Anterior cingulate cortex (tissue), 58 donors: Measurements from ENCODE around the gene CHGA.

Experiments
- DNase-seq, 58 donors: peaks; one replicate each; lab custom pipeline; 2025; lab: John Stamatoyannopoulos, UW

CHGA gene

DNA sequence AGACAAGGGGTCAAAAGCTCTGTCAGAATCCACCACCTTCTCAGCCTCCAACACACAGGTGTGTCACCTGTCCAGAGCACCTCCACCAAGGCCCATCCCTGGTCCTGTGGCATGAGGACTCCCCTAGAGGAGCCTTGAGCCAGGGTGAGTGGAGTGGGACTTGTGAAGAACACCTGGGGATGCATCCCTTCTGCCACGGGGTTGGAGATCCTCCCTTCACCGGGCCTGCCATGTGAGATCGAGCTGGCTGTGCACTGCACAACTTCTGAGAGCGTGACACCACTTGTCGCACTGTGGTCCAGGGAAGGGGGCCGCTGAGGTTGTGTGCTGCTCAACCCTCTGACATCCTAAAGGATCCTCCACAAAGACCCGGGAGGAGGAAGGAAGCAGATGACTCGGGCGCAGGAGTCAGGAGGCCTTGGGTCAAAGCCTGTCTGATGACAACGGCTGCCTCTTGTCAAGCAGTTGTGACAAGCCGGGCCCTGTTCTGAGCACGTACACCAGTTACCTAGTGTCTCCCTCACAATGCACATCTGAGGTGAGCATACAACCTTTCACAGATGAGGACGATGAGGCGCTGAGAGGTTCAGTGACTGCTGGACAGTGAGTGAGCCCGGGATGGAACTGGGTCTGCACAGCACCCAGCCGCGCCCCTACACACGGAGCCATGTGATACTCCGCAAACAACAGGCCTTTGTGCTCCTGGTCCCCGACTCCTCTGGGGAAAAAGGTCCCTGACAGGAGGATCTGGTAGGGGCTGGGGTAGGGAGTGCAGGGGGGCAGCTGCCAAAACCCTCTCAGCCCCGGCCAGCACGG lies 35.6 kb downstream of the CHGA start:
- DNase-seq: peak in 49 of 58 donors; percentile 30 to 91 (median 72)

GRCh38 chr14:92959189-92959531 lies 36.2 kb downstream of the CHGA start:
- peak in 46 of 58 donors; percentile 19 to 91 (median 73) for DNase-seq

- DNase-seq: no peak
Observed at GRCh38 chr14:92959761-92960680, 37.1 kb downstream of the CHGA start.

DNA sequence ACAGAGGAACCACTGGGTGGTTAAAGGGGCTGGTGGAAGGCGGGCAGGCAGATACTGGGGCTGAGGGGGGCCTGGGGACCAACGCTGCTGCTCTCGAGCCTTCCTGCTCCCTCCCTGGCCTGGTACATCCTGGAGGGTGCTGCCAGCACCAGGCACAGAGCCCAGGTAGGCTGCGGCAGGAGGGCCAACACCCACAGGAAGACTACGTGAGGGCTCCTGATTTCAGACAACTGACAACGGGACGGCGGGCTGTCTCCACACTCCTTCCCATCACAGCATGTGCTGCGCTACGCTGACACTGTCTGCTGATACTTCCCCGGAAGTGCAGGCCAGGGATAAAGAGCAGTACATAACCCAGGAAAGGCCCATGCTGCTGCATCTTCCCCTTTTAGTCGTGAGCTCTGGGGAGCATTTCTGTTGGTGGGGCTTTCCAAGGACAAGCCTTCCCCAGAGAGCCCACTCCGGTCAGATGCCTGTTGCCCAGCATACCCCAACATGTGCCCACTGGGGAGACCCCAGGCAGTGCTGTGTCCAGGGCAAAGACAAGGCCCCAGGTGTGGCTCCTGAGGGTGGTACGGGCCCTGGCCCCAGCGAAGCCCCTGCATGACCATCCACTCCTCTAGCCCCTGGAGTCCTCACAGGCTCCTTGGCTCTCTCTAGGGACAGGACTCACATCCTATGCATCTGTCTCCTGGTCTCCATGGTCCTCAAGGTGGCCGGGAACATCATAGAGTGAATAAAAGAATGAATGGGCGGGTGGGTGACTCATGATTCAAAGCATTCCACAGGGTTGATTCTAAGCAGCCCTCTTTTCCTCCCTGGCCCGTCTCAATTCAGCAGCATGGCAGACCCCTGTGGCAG lies 38.0 kb downstream of the CHGA start:
- DNase-seq: no peak

DNA sequence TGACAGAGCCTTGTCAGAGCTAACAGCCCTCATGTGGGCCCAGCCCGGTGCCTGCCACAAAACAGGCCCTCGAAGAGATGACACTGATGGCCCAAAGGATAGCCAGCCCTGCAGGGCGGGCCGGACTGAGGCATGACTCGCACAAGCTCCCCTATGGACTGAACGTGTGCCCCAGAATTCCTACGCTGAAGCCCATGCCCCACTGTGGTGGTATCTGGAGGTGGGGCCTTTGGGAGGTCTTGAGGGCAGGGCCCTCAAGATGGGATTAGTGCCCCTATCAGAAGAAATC lies 38.6 kb downstream of the CHGA start:
- no peak for DNase-seq

- DNase-seq: no peak
Observed at GRCh38 chr14:92962031-92962830, 39.3 kb downstream of the CHGA start.

DNA sequence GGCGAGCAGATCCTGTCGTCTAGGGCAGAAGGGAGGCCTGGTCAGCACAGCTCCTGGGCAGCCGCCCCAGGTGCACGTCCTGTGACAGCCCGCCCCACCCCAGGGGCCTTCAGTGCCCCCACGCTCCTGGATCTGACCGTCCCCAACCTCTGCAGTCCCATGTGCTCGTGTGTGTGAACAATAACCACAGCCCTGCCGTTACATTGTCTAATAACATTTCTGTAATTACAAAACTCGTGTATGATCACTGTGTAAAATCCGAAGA lies 39.8 kb downstream of the CHGA start:
- DNase-seq: no peak

GRCh38 chr14:92963301-92964123 lies 40.6 kb downstream of the CHGA start:
- no peak for DNase-seq

- DNase-seq: no peak
Observed at GRCh38 chr14:92964124-92965109, 41.5 kb downstream of the CHGA start.

- DNase-seq: no peak
Observed at GRCh38 chr14:92965281-92965680, 42.3 kb downstream of the CHGA start.

GRCh38 chr14:92967346-92967926 lies 44.5 kb downstream of the CHGA start:
- DNase-seq: no peak

DNA sequence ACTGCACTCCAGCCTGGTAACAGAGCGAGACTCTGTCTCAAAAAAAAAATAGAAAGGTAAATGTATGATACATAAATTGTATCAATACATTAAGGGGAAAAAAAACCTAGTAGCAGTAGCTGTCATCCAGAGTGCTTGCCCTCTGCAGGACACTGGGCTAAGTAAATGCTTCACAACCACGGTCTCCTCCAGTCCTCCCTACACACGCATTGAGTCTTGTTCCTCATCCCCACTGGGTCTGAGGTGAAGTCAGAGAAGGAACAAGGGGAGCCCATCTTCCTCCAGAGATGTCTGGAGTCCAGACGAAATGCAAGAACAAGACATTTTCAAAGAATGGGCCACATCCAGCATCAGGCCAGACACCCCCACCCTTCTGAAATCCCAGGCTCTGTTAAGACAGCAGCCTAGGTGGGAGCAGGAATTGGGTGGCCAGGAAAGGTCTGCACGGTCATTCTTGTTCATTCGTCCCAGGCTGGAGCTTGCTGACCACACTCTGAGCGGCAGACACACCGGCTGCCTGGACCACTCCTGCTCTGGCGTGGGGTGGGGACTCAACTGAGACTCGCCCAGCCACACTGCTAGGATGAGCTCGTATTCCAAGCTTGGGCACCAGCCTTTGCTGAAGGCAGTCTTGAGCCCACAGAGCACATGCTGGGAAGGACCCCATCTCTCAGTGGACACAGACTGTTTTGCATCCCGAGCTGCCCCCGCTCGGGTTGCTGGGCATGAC lies 45.5 kb downstream of the CHGA start:
- DNase-seq: no peak

GRCh38 chr14:92969430-92969829 lies 46.5 kb downstream of the CHGA start:
- peak in 28 of 58 donors; percentile 14 to 77 (median 40) for DNase-seq

- DNase-seq: no peak
Observed at GRCh38 chr14:92969871-92970270, 46.9 kb downstream of the CHGA start.

GRCh38 chr14:92970271-92970670 lies 47.3 kb downstream of the CHGA start:
- DNase-seq: no peak

DNA sequence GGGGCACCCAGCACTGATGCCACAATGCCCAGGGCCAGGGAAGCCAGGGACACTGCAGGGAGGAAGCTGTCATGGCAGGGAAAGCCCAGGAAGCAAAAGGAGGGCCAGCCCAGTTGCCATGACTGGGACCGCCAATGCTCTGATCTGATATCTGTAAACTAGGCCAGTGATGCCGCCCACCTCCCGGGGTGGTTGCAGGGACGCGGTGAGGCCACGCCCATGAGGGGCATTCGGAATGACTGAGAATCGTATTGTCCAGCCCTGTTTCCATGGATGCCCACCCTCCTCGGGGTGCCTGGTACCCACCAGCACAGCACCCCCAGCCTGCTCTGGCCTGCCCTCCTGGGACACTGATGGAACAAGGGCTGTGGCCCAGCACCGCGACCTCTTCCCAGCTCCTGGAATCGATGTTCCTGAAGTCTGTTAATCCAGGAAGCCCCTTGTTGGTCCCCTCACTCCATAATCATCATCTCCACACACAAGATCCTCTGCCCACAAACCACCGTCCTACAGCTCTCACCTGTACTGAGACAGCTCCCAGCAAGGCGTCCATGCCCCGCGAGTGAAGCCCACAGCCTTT lies 48.7 kb downstream of the CHGA start:
- no peak for DNase-seq
